SIG-M5 (cell line): ENCODE measurements around the gene LIPN.
A peak's percentile ranks its signal among the peaks of the same experiment; 100 is the strongest.
"Not testable (repeated sequence)": the region's sequence is repeated elsewhere in the genome, so short reads cannot be mapped to it uniquely, and the experiment has no call there.

Experiments used
- DNase-seq: peaks from one replicate; lab custom pipeline; 2025; lab: John Stamatoyannopoulos, UW

The LIPN gene, protein sequence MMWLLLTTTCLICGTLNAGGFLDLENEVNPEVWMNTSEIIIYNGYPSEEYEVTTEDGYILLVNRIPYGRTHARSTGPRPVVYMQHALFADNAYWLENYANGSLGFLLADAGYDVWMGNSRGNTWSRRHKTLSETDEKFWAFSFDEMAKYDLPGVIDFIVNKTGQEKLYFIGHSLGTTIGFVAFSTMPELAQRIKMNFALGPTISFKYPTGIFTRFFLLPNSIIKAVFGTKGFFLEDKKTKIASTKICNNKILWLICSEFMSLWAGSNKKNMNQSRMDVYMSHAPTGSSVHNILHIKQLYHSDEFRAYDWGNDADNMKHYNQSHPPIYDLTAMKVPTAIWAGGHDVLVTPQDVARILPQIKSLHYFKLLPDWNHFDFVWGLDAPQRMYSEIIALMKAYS

DNA sequence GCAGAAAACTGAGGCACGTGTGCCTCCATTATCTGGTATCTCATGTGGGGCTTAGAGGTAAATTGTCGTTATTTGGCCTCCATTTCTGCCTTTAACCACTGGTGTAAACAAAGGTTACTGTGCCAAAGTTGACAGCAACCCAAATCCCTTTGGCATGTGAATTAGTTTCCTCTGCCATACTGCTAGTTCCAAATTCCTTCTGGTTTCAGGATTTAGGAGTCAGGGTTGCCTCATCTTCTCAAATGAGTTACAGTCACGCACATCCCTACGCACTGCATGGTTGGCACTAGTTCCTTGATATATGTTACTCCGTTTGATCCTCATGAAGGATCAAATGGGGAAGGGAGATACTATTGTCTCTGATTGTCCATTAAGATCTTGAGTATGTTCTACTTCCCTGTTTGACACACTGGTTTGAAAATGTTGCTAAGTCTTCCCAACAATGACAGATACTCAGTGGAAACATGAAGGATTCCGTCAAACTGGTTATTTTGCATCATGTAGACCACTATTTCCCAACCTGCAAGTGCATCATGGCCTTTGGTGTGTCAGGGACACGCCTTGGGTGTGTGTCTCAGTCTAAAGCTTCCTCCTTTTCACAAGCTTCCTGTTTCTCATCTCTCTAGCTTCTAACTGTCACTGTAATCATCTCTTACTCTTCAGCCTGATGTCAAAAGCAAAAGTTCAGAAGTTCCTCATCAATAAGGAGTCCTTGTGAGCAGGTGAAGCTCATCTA, at the start of gene LIPN:
Gene LIPN (plus strand): TSS at position 655 of the 736 bp plus-strand sequence. CDS start 1,386 bp downstream, outside the sequence.
- peak; percentile 75 for DNase-seq

DNA sequence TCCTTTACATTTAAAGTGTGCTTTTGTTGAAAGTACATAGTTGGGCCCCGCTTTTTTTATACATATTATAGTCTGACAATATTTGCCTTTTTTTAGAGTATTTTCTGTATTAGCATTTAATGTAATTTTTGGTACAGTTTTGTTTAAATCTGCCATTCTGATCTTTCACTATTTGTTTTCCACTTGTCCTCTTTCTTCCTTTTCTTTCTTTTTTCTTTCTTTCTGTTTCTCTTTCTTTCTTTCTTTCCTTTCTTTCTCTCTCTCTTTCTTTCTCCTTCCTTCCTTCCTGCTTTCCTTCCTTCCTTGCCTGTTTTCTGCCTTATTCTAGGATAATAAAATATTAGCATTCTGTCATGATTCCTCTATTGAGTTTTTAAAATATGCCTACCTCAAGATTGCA, 44.3 kb upstream of the LIPN start:
- DNase-seq, result no peak

DNA sequence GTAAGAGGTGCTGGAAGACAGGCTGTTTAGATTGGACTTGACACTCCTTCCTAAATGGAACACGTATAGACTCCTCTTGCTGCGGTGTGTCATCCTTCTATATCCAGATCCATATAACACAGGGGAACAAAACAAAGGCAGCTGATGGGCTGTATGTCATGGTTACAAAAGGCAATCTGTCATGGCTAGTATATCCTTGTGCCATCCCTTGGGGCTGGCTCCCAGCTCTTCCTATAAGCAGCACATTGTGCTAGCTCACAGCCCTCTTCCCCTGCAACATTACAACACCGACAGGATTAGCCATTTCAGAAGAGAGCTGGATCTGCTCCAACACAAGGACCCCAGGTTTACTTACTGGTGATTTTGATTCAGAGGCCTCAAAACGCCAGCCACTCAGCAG, 38.4 kb upstream of the LIPN start:
- DNase-seq, result no peak

DNA sequence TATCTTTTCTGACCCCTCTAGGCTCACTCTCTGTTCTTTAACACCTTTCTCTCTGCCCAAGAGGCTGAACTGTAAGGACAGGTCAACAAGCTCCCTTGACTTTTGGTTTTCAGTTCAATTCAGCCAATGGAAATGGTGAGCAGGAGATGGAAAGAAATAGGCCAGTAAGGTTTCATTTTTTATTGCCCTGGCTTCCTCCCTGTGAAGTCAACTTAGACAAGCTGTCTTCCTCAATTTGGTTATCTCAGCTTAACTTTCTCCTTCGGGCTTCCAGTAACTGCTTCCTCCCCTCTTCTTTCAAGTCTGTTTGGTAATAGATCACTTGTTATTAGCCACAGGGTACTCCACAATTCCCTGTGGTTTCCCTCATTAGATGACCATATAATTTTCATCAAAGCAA, 34.0 kb upstream of the LIPN start:
- no peak for DNase-seq

DNA sequence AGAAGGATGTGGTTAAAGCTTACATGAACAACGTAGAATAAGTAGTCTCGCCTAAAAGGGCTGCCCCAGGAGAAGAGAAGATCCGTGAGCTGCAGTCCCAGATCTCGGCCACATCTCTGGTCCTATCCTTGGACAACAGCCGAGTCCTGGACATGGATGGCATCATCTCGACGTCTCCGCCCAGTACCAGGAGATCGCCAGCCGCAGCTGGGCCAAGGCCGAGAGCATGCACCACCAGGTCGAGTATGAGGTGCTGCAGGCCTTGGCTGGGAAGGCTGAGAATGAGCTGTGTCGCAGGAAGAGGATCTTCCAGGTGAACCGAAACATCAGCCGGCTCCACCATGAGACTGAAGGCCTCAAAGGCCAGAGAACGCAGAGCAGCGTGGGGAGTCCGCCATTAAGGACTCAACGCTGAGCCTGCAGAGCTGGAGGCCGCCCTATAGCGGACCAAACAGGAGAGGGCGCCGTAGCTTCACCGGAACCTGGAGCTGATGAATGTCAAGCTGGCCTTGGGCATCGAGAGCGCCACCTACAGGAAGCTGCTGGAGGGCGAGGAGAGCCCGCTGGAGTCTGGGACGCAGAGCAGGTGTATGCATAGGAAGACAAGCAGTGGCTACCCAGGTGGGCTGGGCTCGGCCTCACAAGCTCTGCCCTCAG, 31.6 kb upstream of the LIPN start:
- no peak for DNase-seq

DNA sequence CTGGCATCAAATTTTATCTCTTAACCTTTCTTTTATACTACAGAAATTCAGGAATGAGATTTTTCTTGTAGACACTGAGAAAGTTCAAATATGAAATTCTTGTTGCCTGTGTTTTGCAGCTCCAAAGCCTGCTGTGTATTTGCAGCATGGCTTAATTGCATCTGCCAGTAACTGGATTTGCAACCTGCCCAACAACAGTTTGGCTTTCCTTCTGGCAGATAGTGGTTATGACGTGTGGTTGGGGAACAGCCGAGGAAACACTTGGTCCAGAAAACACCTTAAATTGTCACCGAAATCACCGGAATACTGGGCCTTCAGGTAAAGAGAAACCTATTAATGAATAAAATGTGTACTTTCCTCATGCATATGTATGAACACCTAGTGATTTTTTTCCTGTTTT, 29.0 kb upstream of the LIPN start:
- no peak for DNase-seq

DNA sequence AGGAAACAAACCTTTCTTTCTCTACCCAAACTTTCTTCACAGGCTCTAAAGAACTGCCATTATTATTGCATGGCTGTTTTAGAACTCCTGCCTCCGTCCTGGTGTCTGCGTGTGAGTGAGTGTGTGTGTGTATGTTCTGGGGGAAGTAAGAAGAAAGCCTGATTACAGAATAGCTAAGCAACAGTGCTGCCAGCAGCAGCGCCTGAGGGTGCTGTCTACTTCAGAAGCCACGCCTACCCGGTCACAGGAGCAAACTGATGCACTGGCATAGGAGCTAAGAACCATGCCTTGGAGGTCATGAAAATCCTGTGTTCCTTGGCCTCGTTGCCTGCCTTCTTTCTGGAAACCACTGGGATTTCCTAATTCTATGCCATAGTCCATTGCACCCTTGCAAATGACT, 28.5 kb upstream of the LIPN start:
- DNase-seq, result no peak

DNA sequence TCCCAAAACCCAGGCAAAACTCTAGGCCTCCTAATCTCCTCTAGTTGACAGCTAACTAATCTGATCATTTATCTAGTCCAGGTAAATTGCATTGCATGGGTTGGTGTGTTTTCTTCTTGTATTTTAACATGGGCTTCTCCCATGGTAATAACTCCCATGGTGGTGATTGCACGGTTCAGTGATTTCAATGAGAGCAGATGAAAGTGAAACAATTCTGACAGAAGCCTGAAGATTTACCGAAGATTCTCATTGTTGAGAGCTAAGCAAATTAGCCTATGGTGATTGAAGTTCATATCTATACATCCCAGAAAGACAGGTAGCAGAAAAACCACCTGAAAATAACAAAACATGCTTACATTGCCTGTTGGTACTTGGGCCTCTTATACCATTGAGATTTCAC, 26.6 kb upstream of the LIPN start:
- DNase-seq, result no peak

DNA sequence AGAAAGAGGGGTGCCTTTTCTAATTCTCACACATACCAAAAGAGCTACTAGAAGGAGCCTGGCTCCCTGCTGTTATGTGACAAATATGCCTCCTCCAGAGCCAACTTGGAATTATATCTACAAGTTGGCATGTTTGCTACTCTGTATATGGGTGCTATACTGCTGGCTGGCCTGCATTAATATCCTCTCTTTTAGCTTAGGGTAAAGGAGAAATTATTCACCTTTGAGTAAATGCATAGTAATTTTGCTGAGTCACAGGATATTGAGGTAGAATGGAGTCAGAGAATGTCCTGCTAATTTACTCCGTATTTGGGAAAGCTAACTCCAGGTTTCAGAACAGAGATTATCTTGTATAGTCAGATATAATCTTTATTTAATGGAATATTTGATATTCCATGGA, 24.2 kb upstream of the LIPN start:
- DNase-seq, result no peak

DNA sequence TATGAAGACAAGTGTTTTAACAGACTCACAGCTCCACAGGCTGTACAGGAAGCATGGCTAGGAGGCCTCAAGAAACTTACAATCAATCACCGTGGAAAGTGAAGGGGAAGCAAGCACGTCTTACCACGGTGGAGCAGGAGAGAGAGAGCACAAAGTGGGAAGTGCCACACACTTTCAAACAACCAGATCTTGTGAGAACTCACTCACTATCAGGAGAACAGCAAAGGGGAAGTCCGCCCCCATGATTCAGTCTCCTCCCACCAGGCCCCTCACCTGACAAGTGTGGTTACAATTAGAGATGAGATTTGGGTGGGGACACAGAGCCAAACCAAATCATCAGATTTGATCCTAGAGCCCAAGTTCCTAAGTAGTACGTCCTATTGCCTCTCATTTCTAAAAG, 17.9 kb upstream of the LIPN start:
- not testable (repeated sequence) for DNase-seq

DNA sequence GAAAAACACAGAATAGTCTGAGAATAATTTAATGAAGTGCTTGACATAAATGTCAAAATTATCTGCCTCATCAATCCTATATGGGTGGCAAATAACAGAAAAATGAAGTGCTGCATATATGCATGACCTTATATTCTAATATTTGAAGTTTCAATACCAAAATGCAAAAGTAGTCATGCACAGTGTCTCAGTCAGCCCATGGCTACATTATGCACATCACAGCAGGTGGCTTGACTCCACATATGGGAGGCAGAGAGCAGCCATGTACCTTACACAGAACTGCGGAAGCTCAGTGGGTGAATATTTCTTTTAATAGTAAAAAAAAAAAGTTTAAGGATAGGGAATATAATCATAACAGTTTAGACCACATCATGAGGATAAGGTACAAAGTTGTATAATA, 17.4 kb upstream of the LIPN start:
- no peak for DNase-seq

DNA sequence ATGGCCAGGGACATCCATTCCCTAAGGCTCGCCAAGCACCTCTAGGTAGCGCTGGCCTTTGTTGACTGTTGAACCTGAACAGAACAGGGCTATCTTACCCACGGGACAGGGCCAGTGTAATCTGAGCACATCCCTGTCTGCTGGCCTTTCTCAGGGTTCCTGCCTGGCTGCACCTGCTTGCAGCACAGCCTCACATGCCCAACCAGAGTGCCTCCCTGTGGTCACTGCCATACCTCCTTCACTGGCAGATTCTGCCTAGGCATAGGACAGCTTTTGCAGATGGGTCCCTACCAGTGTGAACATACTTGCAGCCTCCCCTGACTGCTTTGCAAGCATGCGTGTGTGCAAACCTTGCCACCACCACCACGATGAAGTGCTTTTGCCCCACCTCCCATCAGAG, 15.8 kb upstream of the LIPN start:
- no peak for DNase-seq

DNA sequence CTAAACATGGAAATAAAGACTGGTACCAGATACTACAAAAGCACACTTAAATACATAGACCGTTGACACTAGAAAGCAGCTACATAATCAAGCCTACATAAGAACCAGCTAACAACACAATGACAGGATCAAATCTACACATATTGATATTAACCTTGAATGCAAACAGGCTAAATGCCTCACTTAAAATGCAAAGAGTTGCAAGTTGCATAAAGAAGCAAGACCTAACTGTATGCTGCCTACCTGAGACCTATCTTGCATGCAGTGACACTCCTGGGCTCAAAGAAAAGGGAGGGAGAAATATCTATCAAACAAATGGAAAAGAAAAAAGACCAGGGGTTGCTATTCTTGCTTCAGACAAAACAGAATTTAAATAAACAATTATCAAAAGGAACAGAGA, 14.2 kb upstream of the LIPN start:
- DNase-seq, result no peak

DNA sequence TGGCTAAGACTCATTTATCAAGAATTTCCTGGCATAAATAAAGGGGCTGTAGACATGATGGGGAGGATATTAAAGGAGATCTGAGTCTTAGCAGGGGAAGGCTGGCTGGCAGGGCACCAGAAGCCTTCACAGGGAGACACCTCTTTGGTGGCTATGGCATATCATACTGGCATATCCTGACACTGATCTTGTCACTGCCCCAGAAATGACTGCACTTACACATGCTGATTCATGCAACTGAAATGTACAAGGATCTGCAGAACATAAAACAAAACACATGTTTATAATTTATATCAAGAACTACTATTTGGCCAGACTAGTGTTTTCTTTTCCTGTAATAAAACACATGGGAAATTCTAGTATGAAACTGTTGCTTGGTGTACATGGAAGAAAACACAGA, 5.5 kb upstream of the LIPN start:
- DNase-seq, result no peak

DNA sequence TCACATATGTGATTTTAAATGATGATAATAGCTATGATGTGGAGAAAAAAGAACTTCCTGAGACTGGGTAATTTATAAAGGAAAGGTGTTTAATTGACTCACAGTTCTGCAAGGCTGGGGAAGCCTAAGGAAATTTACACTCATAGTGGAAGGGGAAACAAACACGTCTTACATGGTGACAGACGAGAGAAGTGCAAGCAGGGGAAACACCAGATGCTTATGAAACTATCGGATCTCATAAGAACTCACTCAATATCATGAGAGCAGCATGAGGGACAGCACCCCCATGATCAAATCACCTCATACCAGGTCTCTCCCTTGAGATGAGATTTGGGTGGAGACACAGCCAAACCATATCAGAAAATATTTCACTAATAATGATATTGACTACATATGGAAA, 4.1 kb upstream of the LIPN start:
- DNase-seq, result no peak

DNA sequence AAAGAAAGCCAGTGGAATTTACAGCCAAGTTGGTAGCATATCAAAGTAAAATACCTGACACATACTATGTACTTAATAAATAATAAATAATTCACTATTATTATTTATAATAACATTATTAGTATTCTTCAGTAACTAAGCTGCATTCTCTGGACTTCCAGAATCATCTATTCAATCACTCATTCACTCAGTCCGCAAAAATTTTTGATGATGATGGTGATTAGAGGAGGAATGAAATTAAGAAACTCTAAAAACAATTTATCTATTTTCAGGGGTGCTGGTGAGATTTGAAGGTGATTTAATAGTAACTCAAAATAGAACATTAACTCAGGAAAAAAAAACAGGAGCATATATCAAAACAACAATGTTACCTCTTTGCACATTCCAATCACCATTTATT, 3.2 kb upstream of the LIPN start:
- DNase-seq, result no peak

DNA sequence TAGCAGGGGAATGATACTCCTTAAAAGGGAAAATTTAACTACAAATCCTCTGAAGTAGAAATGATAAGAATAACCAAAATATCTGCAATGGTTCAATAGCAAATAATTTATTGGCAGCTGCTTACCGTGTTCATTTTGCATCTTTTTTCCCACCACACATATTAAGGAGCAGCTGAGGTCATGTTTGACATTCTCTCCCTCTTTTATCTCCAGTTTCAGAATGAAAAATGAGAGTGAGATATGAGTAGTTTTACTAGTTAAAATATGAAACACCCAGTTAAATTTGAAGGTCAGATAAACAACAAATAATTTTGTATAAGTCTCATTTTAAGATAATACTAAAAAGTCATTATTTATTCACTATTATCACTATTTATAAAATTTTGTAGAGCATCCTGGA, 3.1 kb downstream of the LIPN start:
- no peak for DNase-seq

DNA sequence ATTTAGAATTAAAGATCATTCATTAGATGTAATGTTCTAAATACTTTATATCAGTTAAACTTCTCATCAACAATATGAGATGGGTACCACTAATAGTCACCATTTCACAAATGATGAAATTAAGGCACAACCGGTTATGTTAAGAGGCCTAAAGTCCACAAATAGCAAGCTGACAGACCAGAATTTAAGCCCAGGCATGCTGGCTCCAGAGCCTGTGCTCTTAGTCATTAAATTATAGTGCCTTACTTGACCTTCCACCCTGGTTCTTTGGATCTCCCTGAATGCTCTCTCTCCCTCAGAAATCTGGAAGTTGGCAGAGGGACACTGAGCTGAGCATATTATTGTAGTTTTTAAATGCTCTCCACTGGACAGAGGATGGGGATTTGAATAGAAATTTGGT, 3.6 kb downstream of the LIPN start:
- no peak for DNase-seq

DNA sequence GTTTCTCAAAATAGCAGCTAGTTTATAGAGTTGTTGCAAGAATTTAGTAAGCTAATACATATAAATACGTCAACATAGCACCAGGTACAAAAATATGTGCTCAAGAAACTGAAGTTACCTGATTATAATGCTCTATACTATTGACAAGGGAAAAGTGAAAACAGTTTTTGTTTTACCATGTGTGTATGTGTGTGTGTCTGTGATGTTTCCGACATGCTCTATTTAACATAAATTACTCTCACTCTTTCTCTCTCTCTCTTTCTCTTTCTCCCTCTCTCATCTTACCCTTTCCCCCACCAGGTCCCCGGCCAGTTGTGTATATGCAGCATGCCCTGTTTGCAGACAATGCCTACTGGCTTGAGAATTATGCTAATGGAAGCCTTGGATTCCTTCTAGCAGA, 4.3 kb downstream of the LIPN start:
- DNase-seq, result no peak

DNA sequence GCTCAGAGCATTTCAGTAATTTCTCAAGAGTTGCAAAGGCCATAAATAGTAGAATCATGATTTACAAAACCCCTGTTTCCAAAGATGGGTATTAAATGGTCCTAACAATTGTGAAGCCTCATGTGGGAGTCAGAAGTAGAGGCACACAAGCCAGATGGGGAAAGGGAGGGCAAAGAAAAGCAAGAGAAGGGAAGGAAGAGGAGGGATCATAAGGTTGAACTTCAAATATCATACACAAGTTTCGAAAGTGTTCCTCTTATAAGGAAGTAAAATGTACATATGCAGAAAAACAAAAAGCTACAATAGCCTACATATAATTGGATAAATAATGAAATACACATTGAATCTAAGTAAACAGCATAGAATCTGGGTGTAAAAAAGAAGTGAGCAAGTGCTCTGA, 6.0 kb downstream of the LIPN start:
- DNase-seq, result no peak

DNA sequence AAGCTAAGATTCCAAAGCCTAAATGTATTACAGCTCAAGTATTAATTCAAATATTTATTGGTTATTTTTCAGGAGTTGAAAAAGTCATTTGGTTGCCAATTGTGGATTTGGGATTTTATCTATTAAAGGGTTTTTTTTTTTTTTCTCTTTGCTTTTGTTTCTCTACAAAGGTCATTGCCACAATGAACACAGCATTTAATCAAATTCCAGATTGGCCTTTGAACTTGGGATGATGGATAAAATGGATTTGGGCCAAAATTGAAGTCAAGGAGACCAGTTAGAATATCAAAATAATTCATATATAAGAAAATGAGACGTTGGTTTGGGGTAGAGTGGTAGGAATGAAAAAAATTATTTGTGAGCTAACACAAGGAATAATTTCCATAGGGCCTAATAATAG, 9.6 kb downstream of the LIPN start:
- DNase-seq, result no peak

DNA sequence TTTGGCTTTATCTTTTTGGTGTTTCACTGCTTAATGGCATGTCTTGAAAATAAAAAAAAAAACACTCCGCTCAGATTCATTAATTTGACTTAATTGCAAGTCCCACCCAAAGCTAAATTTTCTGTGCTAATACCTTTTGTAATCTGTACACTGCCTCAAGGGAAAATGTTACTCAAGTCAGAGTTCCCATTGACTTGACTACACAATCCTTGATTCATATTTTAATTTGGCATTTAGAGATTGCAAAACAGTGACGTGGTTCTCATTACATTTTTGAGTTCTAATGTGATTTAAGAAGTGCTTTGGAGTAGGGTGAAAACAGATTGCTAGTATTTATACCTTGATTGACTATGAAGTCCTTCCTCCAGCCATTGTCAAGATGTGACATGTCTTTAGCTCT, 21.4 kb downstream of the LIPN start:
- DNase-seq, result no peak

DNA sequence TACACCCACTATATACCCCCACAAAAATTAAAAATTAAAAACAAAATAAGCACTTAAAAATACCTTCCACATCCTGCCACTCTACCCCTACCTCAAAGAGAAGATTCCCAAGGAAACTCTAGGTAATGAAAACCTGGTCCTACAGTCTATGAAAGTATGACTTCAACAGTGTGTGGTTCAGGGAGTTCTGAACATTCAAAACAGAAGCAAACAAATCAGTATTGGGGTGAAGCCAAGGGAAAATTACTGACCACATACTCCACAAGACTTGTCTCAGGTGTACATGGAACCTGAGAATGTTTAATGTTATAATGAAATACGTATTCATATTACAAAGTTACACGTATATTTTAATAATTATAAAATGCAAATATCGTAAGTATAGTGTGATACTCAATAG, 22.4 kb downstream of the LIPN start:
- no peak for DNase-seq
